Right lobe of liver (tissue), 6 donors: ENCODE data around the gene TEX19. TPM values are rescaled to one million over a fixed set of nuclear protein-coding genes. Genes with fewer than 3 reads are reported as not detected.
A peak's percentile ranks its signal among the peaks of the same experiment; 100 is the strongest.
"Not testable (repeated sequence)": the region's sequence is repeated elsewhere in the genome, so short reads cannot be mapped to it uniquely, and the experiment has no call there.

ENCODE experiments used
- ATAC-seq, 4 donors: fragments of 200-7000 bp; cut with Tn5 transposase; one replicate each; pipeline ENCODE4 v1.9.1; 2020; ENCODE audit warnings: mild to moderate bottlenecking in 4 of 4, moderate library complexity in 4 of 4
- DNase-seq, 3 donors: peaks; one replicate each; pipeline ENCODE4 v3.0.0-alpha.2; 2020
- H3K27ac ChIP-seq, 3 donors: fragments of 200-600 bp; one replicate each; pipeline ENCODE4 v1.8.0; 2022
- H3K27me3 ChIP-seq, 2 donors: fragments of 200-600 bp; one replicate each; pipeline ENCODE4 v1.8.0; 2022
- H3K36me3 ChIP-seq, 4 donors: fragments of 200-600 bp; sonication (generic) in 1 of 4; one replicate each; pipeline versions ENCODE4 v1.5.1 to v1.8.0; 2017 to 2022; ENCODE audit warnings: control low read depth in 1 of 4
- H3K4me1 ChIP-seq, 4 donors: fragments of 200-600 bp; sonication (generic) in 1 of 4; one replicate each; pipeline versions ENCODE4 v1.5.1 to v1.8.0; 2017 to 2022; ENCODE audit warnings: control low read depth in 1 of 4
- H3K4me3 ChIP-seq, 3 donors: fragments of 200-600 bp; one replicate each; pipeline ENCODE4 v1.8.0; 2022
- H3K9me3 ChIP-seq, 4 donors: fragments of 200-600 bp; sonication (generic) in 1 of 4; one replicate each; pipeline versions ENCODE4 v1.5.1 to v1.8.0; 2017 to 2022; ENCODE audit warnings: control low read depth in 1 of 4
- POLR2A ChIP-seq: fragments of 450-650 bp; IDR thresholded peaks from one replicate; pipeline ENCODE4 v1.6.1; 2017; ENCODE audit warnings: antibody characterized with exemption, mild to moderate bottlenecking
- WGBS: methylation state at CpG from one replicate; pipeline ENCODE4 v1.1.6; 2018; ENCODE audit warnings: low coverage, low lambda C conversion rate; ENCODE audit not compliant: insufficient coverage; ENCODE audit errors: missing lambda C conversion rate; 5-methylcytosine and 5-hydroxymethylcytosine counted together
- intact Hi-C, 2 donors: fragments of 100-400 bp; cut with DNase I; formaldehyde crosslinking; loops; one replicate each; pipeline versions ENCODE4 v1.11.2 to v1.14.1; 2022
- total RNA-seq, 6 experiments: library from RNA; depleted of rRNA in 2 of 6; stranded (reverse); fragments of >200 nt in 2 of 6; fragmentation: NEBNext Ultra II Directional in 3 of 6; extraction: Animal tissue kit (Norgen Biotek cat#: 25700) in 3 of 6; gene quantifications; one replicate each; pipeline versions ENCODE4 v1.1.0 to v1.2.4, GENCODE V29; 2016 to 2023
- TF ChIP-seq, protein P1 (sequence below), 4 donors: fragments of 200-600 bp in 3 of 4; fragments of 450-650 bp in 1 of 4; IDR thresholded peaks; one replicate each; pipeline versions ENCODE4 v1.5.1 to v1.8.0; 2016 to 2022; ENCODE audit warnings: antibody characterized with exemption in 4 of 4, mild to moderate bottlenecking in 2 of 4
- donor health status: DM: no; HTN: yes; CAD: no.
- donor health status: DM: no; HTN: no; CAD: no.
- donor health status: DM: no; HTN: no; CAD: no.
- donor health status: DM: no; HTN: yes; CAD: no.
- donor health status: DM: no; HTN: yes; CAD: no.

The TEX19 gene
- total RNA-seq, 6 experiments from 2014 or later = not detected

DNA sequence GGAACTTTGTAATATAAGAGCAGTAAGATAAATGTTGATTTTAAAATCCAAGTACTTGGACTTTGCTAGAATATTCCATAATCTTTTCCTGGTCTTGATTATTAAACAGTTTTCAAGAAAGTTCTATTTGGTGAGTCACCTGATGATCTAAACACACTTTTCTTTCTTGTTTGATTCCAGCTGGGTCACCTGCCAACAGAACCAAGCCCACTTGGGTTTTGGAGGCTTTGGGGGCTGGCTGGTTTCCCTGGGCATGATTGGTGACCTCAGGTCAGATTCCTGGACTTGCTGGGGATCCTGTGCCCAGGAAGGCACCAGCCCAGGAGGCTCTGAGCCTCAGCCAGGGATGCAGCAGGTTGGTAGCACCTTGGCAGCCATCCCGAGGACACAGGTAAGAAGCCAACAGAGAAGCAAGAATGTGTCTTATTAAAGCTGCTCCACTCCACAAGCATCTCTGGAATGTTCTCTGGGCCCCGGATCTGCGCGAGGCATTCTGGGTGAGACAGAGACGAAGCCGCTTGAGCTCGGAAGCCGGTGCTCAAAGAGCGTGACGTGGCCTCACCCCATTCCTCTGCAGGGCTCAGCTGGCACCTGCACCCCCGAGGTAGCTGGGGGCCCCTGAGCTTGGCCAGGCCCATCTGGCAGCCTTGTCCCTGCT is 3.1 kb upstream of the TEX19 start:
- WGBS = no CpG with 5 or more reads among the region's 11 CpGs
- no peaks in the 10 kb centered on the region for H3K4me1 ChIP-seq
- intact Hi-C loops = loop anchor here (10.0 kb wide), 3 partner anchors 59 to 199 kb away; partner anchors contain the start of genes HEXD (in 1 of the 2) and OGFOD3 (in 1 of the 2)
- TF ChIP-seq POLR2A = no peak
- TF ChIP-seq, protein P1, sequence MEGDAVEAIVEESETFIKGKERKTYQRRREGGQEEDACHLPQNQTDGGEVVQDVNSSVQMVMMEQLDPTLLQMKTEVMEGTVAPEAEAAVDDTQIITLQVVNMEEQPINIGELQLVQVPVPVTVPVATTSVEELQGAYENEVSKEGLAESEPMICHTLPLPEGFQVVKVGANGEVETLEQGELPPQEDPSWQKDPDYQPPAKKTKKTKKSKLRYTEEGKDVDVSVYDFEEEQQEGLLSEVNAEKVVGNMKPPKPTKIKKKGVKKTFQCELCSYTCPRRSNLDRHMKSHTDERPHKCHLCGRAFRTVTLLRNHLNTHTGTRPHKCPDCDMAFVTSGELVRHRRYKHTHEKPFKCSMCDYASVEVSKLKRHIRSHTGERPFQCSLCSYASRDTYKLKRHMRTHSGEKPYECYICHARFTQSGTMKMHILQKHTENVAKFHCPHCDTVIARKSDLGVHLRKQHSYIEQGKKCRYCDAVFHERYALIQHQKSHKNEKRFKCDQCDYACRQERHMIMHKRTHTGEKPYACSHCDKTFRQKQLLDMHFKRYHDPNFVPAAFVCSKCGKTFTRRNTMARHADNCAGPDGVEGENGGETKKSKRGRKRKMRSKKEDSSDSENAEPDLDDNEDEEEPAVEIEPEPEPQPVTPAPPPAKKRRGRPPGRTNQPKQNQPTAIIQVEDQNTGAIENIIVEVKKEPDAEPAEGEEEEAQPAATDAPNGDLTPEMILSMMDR (IDR thresholded peaks at IDR 0.05) = no peak
- H3K27me3 ChIP-seq = no peaks in the 10 kb centered on the region
- no peak for DNase-seq
- ATAC-seq = peak in 2 of 4 donors; percentile 27 to 30
- H3K4me3 ChIP-seq = no peak overlapping the region
- H3K27ac ChIP-seq = no peak overlapping the region
- no peaks in the 10 kb centered on the region for H3K36me3 ChIP-seq
- no peaks in the 10 kb centered on the region for H3K9me3 ChIP-seq

DNA sequence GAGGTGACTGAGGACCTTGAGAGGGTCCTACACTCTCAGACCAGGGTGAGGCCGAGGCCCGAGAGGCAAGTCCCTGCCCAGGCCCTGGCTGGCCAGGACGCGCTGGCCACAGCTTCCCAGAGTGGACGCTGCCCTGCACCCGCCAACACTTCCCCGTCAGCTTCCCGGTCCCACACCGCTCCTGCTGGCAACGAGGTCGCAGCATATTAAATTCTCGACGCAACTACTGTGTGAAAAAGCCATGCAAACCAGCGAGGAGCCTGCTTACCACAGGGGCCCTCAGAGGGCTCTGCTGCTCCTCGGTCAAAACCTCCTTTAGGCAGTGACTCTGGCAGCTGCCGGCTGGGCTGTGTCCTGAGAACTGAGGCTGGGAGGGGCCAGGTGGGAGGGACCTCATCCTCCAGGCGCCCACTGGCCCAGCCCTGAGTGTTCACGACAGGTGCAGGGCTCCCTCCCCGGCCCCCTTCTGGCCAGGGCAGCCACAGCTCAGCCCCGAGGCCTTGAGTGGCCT is 2.1 kb upstream of the TEX19 start:
- DNase-seq = no peak
- ATAC-seq = no peak
- no peaks in the 10 kb centered on the region for H3K4me1 ChIP-seq
- TF ChIP-seq, protein P1 (IDR thresholded peaks at IDR 0.05) = no peak
- TF ChIP-seq POLR2A = no peak
- 68% methylated on average over 5 of the region's 20 CpGs for WGBS
- H3K36me3 ChIP-seq = no peaks in the 10 kb centered on the region
- no peaks in the 10 kb centered on the region for H3K27me3 ChIP-seq
- intact Hi-C loops = loop anchor here (10.0 kb wide), 3 partner anchors 58 to 198 kb away; partner anchors contain the start of genes HEXD (in 1 of the 2) and OGFOD3 (in 1 of the 2)
- no peak overlapping the region for H3K4me3 ChIP-seq
- no peaks in the 10 kb centered on the region for H3K9me3 ChIP-seq
- H3K27ac ChIP-seq = no peak overlapping the region

DNA sequence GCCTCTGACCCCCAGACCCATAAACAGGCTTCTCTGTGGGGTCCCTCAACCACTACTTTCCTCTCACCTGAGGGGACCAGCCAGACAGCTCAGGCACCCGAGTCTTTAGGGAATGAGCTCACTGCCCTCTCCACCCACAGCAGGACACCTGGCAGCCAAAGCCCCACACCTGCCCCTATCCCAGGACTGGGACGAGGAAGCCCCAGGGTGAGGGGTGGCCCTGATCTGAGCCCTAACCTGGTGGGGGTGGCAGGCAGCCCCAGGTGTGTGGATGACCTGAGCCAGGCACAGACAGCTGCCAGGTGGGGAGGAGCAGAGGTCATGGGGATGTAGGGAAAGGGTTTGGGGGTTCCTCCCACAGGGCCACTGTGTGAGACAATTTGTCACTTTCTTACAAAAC is 1.7 kb upstream of the TEX19 start:
- WGBS = no CpG with 5 or more reads among the region's 2 CpGs
- Histone ChIP-seq H3K4me3 (no peak overlapping the region), H3K27me3 (no peaks in the 10 kb centered on the region), H3K27ac (no peak overlapping the region), H3K4me1 (no peaks in the 10 kb centered on the region), H3K9me3 (no peaks in the 10 kb centered on the region), H3K36me3 (no peaks in the 10 kb centered on the region)
- ATAC-seq (no peak), DNase-seq (no peak)
- TF ChIP-seq, protein P1 (IDR thresholded peaks at IDR 0.05) = no peak
- no peak for TF ChIP-seq POLR2A
- intact Hi-C loops = loop anchor here (10.0 kb wide), 3 partner anchors 57 to 197 kb away; partner anchors contain the start of genes HEXD (in 1 of the 2) and OGFOD3 (in 1 of the 2)

GRCh38 chr17:82359451-82360074 is 516 bp downstream of the TEX19 start:
- WGBS = 75% methylated on average over 1 of the region's 1 CpG
- intact Hi-C loops = loop anchor here (10.0 kb wide), 3 partner anchors 55 to 195 kb away; partner anchors contain the start of genes HEXD (in 1 of the 2) and OGFOD3 (in 1 of the 2)
- not testable (repeated sequence) for ATAC-seq, H3K27ac ChIP-seq, H3K4me3 ChIP-seq, H3K36me3 ChIP-seq, H3K9me3 ChIP-seq, H3K4me1 ChIP-seq, H3K27me3 ChIP-seq, DNase-seq
